ENCODE measurements around the gene GPHN.
"Not testable (repeated sequence)": the region's sequence is repeated elsewhere in the genome, so short reads cannot be mapped to it uniquely, and the experiment has no call there.

GPHN gene

GRCh38 chr14:66507722-66508546, at the start of gene GPHN:
GPHN (plus strand) TSS chr14:66508147.
- DNase-seq, result peak; percentile 85

GRCh38 chr14:66459603-66460002, 48.3 kb upstream of the GPHN start:
- DNase-seq, result no peak

DNA sequence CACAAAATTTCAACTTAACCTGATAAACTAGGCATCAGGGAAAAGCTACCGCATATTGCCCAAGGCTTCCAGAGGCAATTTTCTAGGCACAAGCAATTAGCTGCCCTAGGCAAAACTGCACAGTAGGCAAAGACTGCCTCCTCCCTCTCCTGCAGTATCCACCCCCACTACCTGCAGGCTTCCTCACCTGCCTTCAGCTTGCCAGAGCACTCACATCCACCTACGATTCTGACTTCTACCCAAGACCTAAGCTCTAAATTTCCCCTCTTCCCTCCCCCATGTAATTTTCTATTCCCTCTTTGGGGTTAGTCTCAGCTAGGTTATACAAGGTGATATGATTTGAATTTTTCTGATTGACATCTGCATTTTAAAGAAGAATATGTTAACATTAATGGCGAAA, 43.7 kb upstream of the GPHN start:
- no peak for DNase-seq

- no peak for DNase-seq
Observed at GRCh38 chr14:66468778-66469367, 39.1 kb upstream of the GPHN start.

DNA sequence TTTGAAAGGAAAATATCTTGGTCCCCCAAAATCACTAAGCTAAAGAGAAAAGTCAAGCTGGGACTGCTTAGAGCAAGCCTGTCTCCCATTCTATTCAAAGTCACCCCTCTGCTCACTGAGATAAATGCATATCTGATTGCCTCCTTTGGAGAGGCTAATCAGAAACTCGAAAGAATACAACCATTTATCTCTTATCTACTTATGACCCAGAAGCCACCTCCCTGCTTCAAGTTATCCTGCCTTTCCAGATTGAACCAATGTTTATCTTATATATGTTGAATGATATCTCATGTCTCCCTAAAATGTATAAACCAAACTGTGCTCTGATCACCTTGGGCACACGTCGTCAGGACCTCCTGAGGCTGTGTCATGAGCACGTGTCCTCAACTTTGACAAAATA, 36.4 kb upstream of the GPHN start:
- no peak for DNase-seq

- DNase-seq, result no peak
Observed at GRCh38 chr14:66472251-66472650, 35.7 kb upstream of the GPHN start.

- no peak for DNase-seq
Observed at GRCh38 chr14:66473223-66473622, 34.7 kb upstream of the GPHN start.

DNA sequence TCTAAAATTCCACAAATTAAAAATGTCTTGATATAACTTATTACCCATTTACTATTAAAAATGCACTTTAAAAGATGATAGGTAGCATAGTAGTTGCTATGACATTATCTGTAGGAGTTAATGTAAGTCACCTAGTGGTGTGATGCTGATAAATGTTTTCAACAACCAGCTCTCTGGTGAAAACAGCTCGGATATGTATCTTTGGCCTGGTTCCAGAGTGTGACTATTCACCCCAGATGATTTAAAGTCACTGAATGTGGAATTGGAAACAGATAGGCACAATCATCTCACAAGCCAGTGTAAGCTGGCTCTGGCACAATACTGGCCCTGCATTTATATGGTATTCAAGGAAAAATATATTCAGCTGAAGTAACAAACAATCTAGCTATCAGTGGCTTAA, 31.0 kb upstream of the GPHN start:
- no peak for DNase-seq

- DNase-seq, result no peak
Observed at GRCh38 chr14:66477567-66477966, 30.4 kb upstream of the GPHN start.

DNA sequence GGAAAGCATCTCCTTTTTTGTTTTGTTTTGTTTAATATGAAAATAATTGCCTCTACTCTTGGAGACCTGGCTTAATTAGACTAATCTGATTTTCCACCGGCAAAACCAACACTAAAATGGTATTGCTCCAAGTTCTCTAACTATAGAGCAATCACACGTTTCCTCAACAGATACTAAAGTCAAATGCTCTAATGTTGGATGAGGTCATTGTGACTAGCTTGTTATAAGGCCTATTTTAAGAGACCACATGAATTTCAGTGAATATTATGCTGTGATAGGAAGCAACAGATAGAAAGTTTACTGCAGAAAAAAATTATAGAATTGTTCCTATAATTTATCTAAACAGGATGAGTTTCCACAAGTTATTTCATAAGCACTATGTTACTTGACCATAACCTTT, 25.1 kb upstream of the GPHN start:
- no peak for DNase-seq

DNA sequence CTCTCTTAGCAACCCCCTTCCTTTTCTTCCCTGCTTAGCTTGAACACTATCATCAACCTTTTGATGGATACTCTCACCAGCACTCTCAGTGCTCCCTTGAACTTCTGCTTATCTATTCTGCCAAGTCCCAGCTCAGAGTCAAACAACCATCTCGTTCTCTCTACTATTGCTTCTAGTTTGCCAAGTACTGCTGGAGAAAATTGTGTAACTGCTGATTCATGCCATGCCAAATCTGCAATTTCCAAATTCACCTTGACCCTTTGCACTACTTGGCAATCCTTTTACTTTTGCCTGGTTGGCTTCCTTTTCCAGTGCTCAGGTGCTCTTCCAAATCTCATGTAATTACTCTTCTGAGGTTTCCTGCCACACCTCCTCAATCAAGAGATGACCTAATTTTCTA, 24.6 kb upstream of the GPHN start:
- DNase-seq, result no peak

DNA sequence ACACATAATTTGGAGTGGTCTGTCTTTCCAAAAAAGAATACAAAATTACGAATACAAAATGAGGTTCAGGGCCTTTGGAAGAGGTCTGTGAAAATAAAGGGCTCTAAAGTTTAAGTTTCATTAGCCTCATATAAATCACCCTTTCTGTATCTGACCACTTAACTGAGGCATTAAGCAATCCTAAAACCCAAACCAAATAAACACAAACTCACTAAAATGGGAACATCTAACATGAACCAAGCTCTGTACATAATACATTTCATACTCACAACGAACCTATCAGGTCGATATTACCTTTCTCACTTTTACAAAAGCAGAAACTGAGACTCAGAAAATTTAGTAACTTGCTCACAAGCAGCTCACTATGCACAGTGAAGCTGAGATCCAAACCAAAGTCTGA, 22.9 kb upstream of the GPHN start:
- no peak for DNase-seq

DNA sequence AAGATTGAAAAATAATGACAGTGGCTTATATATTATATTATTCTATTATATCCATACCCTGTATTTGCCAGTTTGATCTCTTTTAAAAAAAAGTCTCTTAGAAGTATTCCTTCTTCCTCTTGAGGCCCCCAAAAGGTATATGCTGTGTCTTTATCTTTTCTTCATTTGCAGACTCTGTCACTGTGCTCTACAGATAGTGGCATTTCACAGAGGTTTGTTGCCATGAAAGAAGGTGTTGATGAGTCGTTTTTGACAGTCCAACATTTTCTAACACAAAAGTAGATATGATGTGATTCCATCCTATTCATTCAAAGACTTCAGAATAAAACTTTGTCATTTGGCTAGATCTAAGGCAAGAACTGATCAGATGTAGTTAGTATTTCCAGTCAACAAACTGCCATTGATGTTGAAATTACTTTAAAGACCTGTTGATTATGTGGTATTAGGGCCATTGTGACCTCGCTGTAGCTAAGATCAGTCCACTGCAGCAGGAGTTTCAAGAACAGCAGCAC, 22.0 kb upstream of the GPHN start, which contains the start of gene CCDC196:
Gene CCDC196 (plus strand): TSS at position 462 of the 512 bp plus-strand sequence. CDS start 132 bp downstream, outside the sequence.
- DNase-seq, result no peak

DNA sequence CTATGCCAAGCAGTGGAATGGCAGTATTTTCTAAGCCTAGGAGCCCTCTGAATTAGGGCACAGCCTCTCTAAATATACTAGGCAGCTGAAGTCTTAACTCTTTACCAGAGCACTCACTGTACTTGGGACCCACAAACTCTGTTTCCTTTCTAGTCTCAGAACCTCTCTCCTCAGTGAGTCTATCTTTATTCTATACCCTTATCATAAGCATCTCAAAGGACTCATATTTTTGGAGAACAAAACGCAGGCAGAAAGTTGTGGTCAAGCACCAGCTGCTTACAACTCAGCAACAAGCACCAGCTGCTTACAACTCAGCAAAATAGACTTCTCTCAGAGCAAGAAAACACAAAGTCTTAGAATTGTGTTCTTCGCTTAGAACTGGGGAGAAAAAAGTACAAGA, 20.8 kb upstream of the GPHN start:
- DNase-seq, result no peak

DNA sequence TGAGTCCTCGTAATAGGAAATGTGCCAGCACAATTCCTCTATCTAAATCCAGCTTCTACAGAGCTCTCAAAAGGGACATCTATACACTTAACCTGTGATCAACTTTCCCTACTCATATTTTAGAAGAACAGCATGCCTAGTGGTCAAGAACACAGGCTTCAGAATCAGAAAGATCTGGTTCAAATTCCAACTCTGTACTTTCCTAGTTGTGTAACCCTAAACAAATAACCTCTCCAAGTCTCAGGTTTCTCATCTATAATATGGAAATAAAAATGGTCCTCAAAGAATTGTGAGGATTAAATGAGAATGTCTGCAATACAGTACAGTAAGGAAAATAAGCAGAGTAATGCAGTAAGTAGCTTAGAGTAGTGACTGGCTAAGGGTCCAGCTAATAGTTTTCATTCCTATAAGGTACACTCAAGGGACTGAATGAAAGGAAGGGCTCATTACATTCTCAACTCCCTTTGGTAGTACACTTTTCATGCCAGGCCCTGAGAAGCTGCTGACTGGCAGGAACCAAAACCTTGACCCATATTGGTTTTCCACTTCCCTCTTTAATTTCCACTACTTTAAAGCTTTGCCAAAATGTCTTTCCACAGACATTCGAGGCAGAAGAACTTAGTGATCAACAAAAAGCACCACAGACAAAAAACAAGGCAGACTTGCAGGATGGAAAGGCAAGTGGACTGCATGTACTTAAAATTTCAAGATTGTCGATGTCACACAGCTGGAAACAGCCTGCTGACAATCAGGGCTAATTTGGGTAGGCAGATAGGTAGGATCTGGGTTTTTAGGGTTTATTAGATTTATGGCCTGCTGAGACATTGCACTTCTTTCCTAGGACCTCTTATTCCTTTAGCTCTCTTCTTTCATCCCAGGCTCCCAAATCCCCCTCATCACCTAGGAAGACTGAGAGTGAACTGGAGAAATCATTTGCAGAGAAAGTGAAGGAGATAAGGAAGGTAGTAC, 17.5 kb upstream of the GPHN start:
- no peak for DNase-seq

DNA sequence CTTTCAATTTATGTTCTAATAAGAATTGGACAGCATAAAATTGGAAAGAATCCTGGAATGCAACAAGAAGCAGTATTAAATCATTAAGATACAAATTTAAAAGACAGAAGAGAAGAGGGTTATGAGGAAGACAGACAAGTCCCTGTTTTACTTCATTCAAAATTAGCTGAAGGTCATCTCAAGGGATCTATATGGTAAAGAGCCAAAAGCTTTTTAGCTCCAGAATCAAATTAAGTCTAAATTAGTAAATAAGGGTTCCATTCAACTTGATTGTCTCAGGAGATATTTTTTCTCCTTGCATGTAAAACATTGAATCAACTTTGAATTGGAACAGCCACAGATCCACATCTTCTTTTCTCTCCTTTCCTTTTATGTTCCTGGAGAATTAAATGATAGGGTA, 14.2 kb upstream of the GPHN start:
- DNase-seq, result no peak

GRCh38 chr14:66495218-66496098, 12.5 kb upstream of the GPHN start:
- DNase-seq, result peak; percentile 40

- no peak for DNase-seq
Observed at GRCh38 chr14:66496188-66496807, 11.6 kb upstream of the GPHN start.

GRCh38 chr14:66496911-66497310, 11.0 kb upstream of the GPHN start:
- DNase-seq, result no peak

DNA sequence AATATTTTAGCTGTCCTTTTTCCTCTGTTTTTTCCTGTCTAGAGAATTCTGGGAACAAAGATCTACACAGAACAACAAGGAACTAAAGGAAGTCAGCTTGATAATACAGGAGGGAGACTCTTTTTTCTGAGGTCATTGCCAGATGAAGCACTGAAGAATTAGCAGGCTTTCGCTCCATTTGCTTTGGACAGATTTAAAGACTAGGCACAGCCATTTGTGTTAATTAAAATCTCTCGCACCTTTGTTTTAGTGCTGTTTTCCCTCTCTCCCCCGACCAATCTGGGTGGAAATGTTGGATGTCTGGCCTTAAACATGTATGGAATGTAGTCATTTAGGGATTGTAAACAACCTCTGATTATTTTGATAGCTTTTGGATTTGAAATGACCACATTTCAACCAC, 9.6 kb upstream of the GPHN start:
- DNase-seq, result no peak

DNA sequence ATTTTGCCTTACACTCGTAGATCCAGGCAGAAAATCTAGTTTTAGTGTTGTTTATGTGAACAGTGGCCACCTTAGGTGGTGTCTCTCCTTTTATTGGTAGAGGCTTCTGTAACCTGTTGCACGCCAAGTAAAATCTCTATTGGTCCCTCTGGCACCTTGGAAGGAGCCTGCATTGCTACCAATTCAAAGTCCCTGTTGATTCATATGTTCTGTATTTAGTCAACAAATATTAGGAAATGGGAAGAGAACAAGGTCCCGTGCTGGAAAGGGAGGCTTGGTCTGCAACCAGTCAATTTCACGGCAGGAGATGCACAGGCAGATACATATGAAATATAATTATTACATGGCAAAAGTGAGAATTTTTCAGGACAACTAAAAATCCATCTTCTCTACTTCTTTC, 6.4 kb upstream of the GPHN start:
- no peak for DNase-seq

DNA sequence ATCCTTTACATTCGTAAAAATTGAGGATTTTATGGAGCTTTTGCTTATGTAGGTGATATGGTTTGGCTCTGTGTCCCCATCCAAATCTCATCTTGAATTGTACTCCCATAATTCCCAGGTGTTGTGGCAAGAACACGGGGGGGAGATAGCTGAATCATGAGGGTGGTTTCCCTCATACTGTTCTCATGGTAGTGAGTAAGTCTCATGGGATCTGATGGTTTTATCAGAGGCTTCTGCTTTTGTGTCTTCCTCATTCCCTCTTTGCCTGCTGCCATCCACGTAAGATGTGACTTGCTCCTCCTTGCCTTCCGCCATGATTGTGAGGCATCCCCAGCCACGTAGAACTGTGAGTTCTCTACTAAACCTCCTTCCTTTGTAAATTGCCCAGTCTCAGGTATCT, 5.1 kb upstream of the GPHN start:
- DNase-seq, result not testable (repeated sequence)
